A204.1 (cell line): ENCODE data around the gene CPED1.
"Not testable (repeated sequence)": the region's sequence is repeated elsewhere in the genome, so short reads cannot be mapped to it uniquely, and the experiment has no call there.

Source experiments
- FAIRE-seq: peaks from 2 replicates; lab custom pipeline; 2012; peaks lifted over from hg19 to GRCh38; lab: Jason Lieb, UNC

Gene CPED1

GRCh38 chr7:121288894-121289293, 300.4 kb downstream of the CPED1 start:
- FAIRE-seq: no peak

GRCh38 chr7:121289930-121290329, 301.4 kb downstream of the CPED1 start:
- not testable (repeated sequence) for FAIRE-seq

- no peak for FAIRE-seq
These were observed 306.0 kb downstream of the CPED1 start for GRCh38 chr7:121294448-121294992.

- FAIRE-seq: no peak
These were observed 309.3 kb downstream of the CPED1 start for GRCh38 chr7:121297843-121298242.

- FAIRE-seq: no peak
These were observed 310.3 kb downstream of the CPED1 start for GRCh38 chr7:121298831-121299239.

- no peak for FAIRE-seq
These were observed 312.3 kb downstream of the CPED1 start for GRCh38 chr7:121300685-121301420.

GRCh38 chr7:121301446-121302213, 313.1 kb downstream of the CPED1 start:
- FAIRE-seq: no peak

- no peak for FAIRE-seq
These were observed 313.8 kb downstream of the CPED1 start for GRCh38 chr7:121302214-121302745.

GRCh38 chr7:121303422-121304101, 315.1 kb downstream of the CPED1 start:
- FAIRE-seq: no peak

GRCh38 chr7:121304102-121304658, 315.7 kb downstream of the CPED1 start:
- no peak for FAIRE-seq

GRCh38 chr7:121305109-121305508, 316.6 kb downstream of the CPED1 start:
- FAIRE-seq: no peak

GRCh38 chr7:121306565-121306964, 318.1 kb downstream of the CPED1 start:
- FAIRE-seq: no peak

- no peak for FAIRE-seq
These were observed 318.6 kb downstream of the CPED1 start for GRCh38 chr7:121307021-121307574.

GRCh38 chr7:121313220-121313792, 324.8 kb downstream of the CPED1 start:
- no peak for FAIRE-seq

GRCh38 chr7:121313793-121314676, 325.5 kb downstream of the CPED1 start:
- FAIRE-seq: no peak

GRCh38 chr7:121315170-121315569, 326.7 kb downstream of the CPED1 start:
- FAIRE-seq: not testable (repeated sequence)

- no peak for FAIRE-seq
These were observed 333.9 kb downstream of the CPED1 start for GRCh38 chr7:121322460-121322859.

- no peak for FAIRE-seq
These were observed 335.2 kb downstream of the CPED1 start for GRCh38 chr7:121323515-121324302.

GRCh38 chr7:121327671-121328070, 339.2 kb downstream of the CPED1 start:
- FAIRE-seq: no peak
